ENCODE results near the gene EIF2AK3.

DNA sequence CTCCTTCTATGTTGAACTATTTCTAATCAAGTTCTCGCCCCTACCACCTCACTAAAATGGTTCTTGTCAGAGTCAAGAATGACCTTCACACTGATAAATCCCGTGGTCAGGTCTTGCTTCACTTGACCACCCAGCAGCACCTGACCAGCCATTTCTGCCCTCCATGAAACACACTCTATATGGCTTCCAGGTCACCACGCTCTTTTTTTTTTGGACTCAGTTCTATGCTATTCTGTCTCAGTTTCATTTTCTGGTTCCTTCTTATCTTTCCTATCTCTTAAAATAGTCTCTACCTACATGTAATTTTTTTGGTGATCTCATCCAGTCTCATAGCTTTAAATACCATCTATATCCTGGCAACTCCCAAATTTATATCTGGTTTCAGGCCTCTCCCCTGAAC is 11.4 kb downstream of the EIF2AK3 start:
- TF ChIP-seq, protein P1, sequence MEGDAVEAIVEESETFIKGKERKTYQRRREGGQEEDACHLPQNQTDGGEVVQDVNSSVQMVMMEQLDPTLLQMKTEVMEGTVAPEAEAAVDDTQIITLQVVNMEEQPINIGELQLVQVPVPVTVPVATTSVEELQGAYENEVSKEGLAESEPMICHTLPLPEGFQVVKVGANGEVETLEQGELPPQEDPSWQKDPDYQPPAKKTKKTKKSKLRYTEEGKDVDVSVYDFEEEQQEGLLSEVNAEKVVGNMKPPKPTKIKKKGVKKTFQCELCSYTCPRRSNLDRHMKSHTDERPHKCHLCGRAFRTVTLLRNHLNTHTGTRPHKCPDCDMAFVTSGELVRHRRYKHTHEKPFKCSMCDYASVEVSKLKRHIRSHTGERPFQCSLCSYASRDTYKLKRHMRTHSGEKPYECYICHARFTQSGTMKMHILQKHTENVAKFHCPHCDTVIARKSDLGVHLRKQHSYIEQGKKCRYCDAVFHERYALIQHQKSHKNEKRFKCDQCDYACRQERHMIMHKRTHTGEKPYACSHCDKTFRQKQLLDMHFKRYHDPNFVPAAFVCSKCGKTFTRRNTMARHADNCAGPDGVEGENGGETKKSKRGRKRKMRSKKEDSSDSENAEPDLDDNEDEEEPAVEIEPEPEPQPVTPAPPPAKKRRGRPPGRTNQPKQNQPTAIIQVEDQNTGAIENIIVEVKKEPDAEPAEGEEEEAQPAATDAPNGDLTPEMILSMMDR (IDR thresholded peaks at IDR 0.05): no peak
- no peak for TF ChIP-seq EZH2 (IDR thresholded peaks at IDR 0.05; ENCODE audit: borderline replicate concordance, insufficient read depth, low read depth, low read length, poor library complexity, severe bottlenecking)
